Neural progenitor cell (in vitro differentiated cells): Measurements from ENCODE around the gene ADAMTS14. TPM values are rescaled to one million over a fixed set of nuclear protein-coding genes. Genes with fewer than 3 reads are reported as not detected.

Source experiments
- DNase-seq: peaks from one replicate; pipeline ENCODE4 v3.0.0-alpha.2; 2016; ENCODE audit warnings: low spot score
- H2AFZ ChIP-seq: fragments of 200-600 bp; sonication (generic); replicated peaks from 2 replicates; pipeline ENCODE4 v1.6.1; 2016; ENCODE audit warnings: antibody characterized with exemption
- H3F3A ChIP-seq: fragments of 200-600 bp; sonication (generic); 2 replicates; pipeline ENCODE4 v1.6.1; 2016; ENCODE audit warnings: antibody characterized with exemption, low read depth
- H3K27ac ChIP-seq: fragments of 200-600 bp; sonication (generic); 2 replicates; pipeline ENCODE4 v1.5.1; 2016; ENCODE audit warnings: mild to moderate bottlenecking
- H3K27me3 ChIP-seq: fragments of 200-600 bp; sonication (generic); 2 replicates; pipeline ENCODE4 v1.6.1; 2016; ENCODE audit warnings: mild to moderate bottlenecking, moderate library complexity
- H3K36me3 ChIP-seq: fragments of 200-600 bp; sonication (generic); 2 replicates; pipeline ENCODE4 v1.5.1; 2016
- H3K4me1 ChIP-seq: fragments of 200-600 bp; sonication (generic); 2 replicates; pipeline ENCODE4 v1.6.1; 2016; ENCODE audit warnings: mixed run types
- H3K4me2 ChIP-seq: fragments of 200-600 bp; sonication (generic); 2 replicates; pipeline ENCODE4 v1.6.1; 2016
- H3K4me3 ChIP-seq: fragments of 200-600 bp; sonication (generic); 2 replicates; pipeline ENCODE4 v1.5.1; 2016
- H3K79me2 ChIP-seq: fragments of 200-600 bp; sonication (generic); 2 replicates; pipeline ENCODE4 v1.6.1; 2016; ENCODE audit warnings: low read depth
- H3K9ac ChIP-seq: fragments of 200-600 bp; sonication (generic); 2 replicates; pipeline ENCODE4 v1.6.1; 2016
- H3K9me3 ChIP-seq: fragments of 200-600 bp; sonication (generic); 2 replicates; pipeline ENCODE4 v1.5.1; 2016; ENCODE audit warnings: low read depth
- H4K20me1 ChIP-seq: fragments of 200-600 bp; sonication (generic); 2 replicates; pipeline ENCODE4 v1.6.1; 2016; ENCODE audit warnings: low read depth
- H3K27ac Mint-ChIP-seq: 3 replicates; pipeline ENCODE4 v1.8.0; 2021; ENCODE audit warnings: mixed read lengths
- H3K27me3 Mint-ChIP-seq: 2 replicates; pipeline ENCODE4 v1.8.0; 2022; ENCODE audit warnings: low read depth, mild to moderate bottlenecking, inconsistent platforms, moderate library complexity, mixed read lengths; ENCODE audit not compliant: insufficient read depth
- H3K36me3 Mint-ChIP-seq: 3 replicates; pipeline ENCODE4 v1.8.0; 2021; ENCODE audit warnings: mixed read lengths
- H3K4me1 Mint-ChIP-seq: 3 replicates; pipeline ENCODE4 v1.8.0; 2021; ENCODE audit warnings: mixed read lengths
- H3K4me3 Mint-ChIP-seq: 3 replicates; pipeline ENCODE4 v1.8.0; 2021; ENCODE audit warnings: mild to moderate bottlenecking, moderate library complexity, mixed read lengths
- H3K9me3 Mint-ChIP-seq: 3 replicates; pipeline ENCODE4 v1.8.0; 2020; ENCODE audit warnings: mixed read lengths
- CTCF ChIP-seq: fragments of 200-600 bp; sonication (generic); IDR thresholded peaks from 2 replicates; pipeline ENCODE4 v1.5.1; 2017; ENCODE audit warnings: antibody characterized with exemption, mild to moderate bottlenecking
- EZH2 ChIP-seq: fragments of 200-600 bp; sonication (generic); IDR thresholded peaks from 2 replicates; pipeline ENCODE4 v1.6.1; 2017; ENCODE audit warnings: antibody characterized with exemption, mild to moderate bottlenecking, moderate library complexity
- EZH2phosphoT487 ChIP-seq: fragments of 200-600 bp; sonication (generic); IDR thresholded peaks from 2 replicates; pipeline ENCODE4 v1.6.1; 2017; ENCODE audit warnings: antibody characterized with exemption
- total RNA-seq: library from RNA; depleted of rRNA; stranded (reverse); fragments of >200 nt; gene quantifications from 2 replicates; pipeline ENCODE4 v1.2.3, GENCODE V29; 2015; ENCODE audit warnings: low replicate concordance

Gene ADAMTS14
- total RNA-seq, 1 donor from 2014 or later: not detected

- peaks cover 40% of the 10 kb centered on the region for H3K4me1 Mint-ChIP-seq
- Histone ChIP-seq H3K36me3 (no peaks in the 10 kb centered on the region), H4K20me1 (no peaks in the 10 kb centered on the region), H3K4me3 (no peak overlapping the region), H3K27me3 (peaks cover 37% of the 10 kb centered on the region), H3K9me3 (no peaks in the 10 kb centered on the region), H3K9ac (no peak overlapping the region), H3K4me1 (peaks cover 7% of the 10 kb centered on the region), H3K79me2 (no peaks in the 10 kb centered on the region), H3F3A (peaks cover 9% of the 10 kb centered on the region), H2AFZ (no peak overlapping the region), H3K27ac (no peak overlapping the region), H3K4me2 (no peak overlapping the region)
- no peak overlapping the region for H3K27ac Mint-ChIP-seq
- peaks cover 2% of the 10 kb centered on the region for H3K9me3 Mint-ChIP-seq
- peaks cover 34% of the 10 kb centered on the region for H3K27me3 Mint-ChIP-seq
- H3K36me3 Mint-ChIP-seq: no peaks in the 10 kb centered on the region
- no peak for DNase-seq
- H3K4me3 Mint-ChIP-seq: peak overlapping the region; percentile 41
- TF ChIP-seq EZH2 (no peak), CTCF (no peak), EZH2phosphoT487 (no peak)
Measured at GRCh38 chr10:70673929-70674559, 1.7 kb downstream of the ADAMTS14 start.

DNA sequence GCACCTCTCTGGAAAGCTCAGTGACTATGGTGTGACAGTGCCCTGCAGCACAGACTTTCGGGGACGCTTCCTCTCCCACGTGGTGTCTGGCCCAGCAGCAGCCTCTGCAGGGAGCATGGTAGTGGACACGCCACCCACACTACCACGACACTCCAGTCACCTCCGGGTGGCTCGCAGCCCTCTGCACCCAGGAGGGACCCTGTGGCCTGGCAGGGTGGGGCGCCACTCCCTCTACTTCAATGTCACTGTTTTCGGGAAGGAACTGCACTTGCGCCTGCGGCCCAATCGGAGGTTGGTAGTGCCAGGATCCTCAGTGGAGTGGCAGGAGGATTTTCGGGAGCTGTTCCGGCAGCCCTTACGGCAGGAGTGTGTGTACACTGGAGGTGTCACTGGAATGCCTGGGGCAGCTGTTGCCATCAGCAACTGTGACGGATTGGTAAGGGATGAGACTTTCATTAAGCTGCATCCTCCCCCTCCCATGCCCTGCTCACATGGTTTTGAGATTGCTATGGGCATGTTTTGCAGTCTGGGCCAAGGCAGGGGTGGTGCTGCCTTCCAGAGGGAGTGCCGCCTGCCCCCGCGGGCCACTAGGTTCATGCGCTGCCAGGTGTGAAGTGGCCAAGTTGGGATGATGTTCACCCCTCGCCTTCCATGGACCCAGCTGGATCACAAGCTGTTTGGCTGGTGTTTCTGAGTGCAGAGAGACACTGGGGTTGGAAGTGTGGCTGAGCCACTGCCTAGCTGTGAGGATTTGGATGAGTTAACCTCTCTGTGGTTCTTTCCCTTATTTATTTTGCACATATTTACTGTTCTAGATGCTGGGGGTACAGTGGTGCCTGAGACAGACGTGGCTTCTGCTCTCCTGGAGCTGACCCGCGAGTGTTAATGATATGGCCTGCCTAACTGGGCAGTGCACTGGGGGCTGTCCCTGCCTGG is 2.5 kb downstream of the ADAMTS14 start:
- Mint-ChIP-seq H3K27ac (no peak overlapping the region), H3K4me1 (peaks cover 46% of the 10 kb centered on the region), H3K27me3 (peaks cover 35% of the 10 kb centered on the region), H3K4me3 (no peak overlapping the region), H3K36me3 (no peaks in the 10 kb centered on the region), H3K9me3 (no peaks in the 10 kb centered on the region)
- H3K27me3 ChIP-seq: peaks cover 37% of the 10 kb centered on the region
- H3K4me2 ChIP-seq: no peak overlapping the region
- no peaks in the 10 kb centered on the region for H3K79me2 ChIP-seq
- no peaks in the 10 kb centered on the region for H4K20me1 ChIP-seq
- no peak overlapping the region for H3K9ac ChIP-seq
- DNase-seq: no peak
- H2AFZ ChIP-seq: no peak overlapping the region
- H3K4me3 ChIP-seq: no peak overlapping the region
- peaks cover 7% of the 10 kb centered on the region for H3K4me1 ChIP-seq
- peaks cover 9% of the 10 kb centered on the region for H3F3A ChIP-seq
- TF ChIP-seq CTCF (no peak), EZH2 (no peak), EZH2phosphoT487 (no peak)
- H3K36me3 ChIP-seq: no peaks in the 10 kb centered on the region
- no peak overlapping the region for H3K27ac ChIP-seq
- no peaks in the 10 kb centered on the region for H3K9me3 ChIP-seq

GRCh38 chr10:70675496-70676161 is 3.3 kb downstream of the ADAMTS14 start:
- no peaks in the 10 kb centered on the region for H3K9me3 ChIP-seq
- H3K36me3 Mint-ChIP-seq: no peaks in the 10 kb centered on the region
- no peak overlapping the region for H3K4me3 Mint-ChIP-seq
- no peak overlapping the region for H3K4me3 ChIP-seq
- peaks cover 46% of the 10 kb centered on the region for H3K4me1 Mint-ChIP-seq
- peaks cover 3% of the 10 kb centered on the region for H3K4me1 ChIP-seq
- no peak overlapping the region for H3K4me2 ChIP-seq
- H3K27me3 Mint-ChIP-seq: peaks cover 35% of the 10 kb centered on the region
- H3K9me3 Mint-ChIP-seq: no peaks in the 10 kb centered on the region
- no peak for DNase-seq
- H3K9ac ChIP-seq: no peak overlapping the region
- no peak overlapping the region for H2AFZ ChIP-seq
- H3K27ac Mint-ChIP-seq: no peak overlapping the region
- no peaks in the 10 kb centered on the region for H3K36me3 ChIP-seq
- H4K20me1 ChIP-seq: no peaks in the 10 kb centered on the region
- no peaks in the 10 kb centered on the region for H3K79me2 ChIP-seq
- peaks cover 9% of the 10 kb centered on the region for H3F3A ChIP-seq
- H3K27ac ChIP-seq: no peak overlapping the region
- no peak for TF ChIP-seq CTCF
- TF ChIP-seq EZH2: no peak
- no peak for TF ChIP-seq EZH2phosphoT487
- H3K27me3 ChIP-seq: peaks cover 37% of the 10 kb centered on the region
